NCI-H1436 (cell line): ENCODE results near the gene CFB.
A peak's percentile ranks its signal among the peaks of the same experiment; 100 is the strongest.

Experiments used
- DNase-seq: peaks from one replicate; lab custom pipeline; 2025; lab: John Stamatoyannopoulos, UW

Gene CFB

DNA sequence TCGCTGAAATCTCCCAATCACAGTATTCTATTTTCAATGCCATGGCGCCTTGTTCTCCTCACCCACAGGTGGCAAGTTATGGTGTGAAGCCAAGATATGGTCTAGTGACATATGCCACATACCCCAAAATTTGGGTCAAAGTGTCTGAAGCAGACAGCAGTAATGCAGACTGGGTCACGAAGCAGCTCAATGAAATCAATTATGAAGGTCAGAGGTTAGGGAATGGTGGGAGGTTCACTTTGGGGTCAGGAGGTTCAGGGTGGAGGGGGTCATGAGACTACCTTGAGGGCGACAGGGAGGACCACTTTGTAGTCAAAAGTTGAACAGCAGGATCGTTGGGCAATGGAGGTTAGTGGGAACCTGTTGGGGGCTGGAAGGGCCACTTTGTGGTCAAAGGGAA is 2.4 kb downstream of the CFB start:
- no peak for DNase-seq

DNA sequence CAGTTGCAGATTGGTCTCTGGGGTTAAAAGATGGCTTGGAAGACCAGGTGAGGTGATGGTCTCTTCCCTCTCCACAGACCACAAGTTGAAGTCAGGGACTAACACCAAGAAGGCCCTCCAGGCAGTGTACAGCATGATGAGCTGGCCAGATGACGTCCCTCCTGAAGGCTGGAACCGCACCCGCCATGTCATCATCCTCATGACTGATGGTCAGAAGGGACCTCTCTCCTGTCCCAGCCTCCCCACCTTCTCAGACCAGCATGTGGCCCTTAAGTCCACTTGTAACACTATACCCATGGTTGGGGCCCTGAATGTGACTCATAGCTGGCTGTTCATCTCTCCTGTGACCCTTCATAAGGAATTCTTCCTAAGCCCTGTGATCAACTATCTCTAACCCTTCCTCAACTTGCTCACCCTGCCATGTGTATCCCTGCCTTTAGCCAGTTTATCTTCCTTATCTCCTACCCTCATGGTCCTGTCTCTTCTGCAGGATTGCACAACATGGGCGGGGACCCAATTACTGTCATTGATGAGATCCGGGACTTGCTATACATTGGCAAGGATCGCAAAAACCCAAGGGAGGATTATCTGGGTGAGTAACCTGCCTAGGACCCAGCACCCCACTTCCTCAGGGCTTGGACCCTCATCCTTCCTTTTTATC is 3.0 kb downstream of the CFB start:
- no peak for DNase-seq

DNA sequence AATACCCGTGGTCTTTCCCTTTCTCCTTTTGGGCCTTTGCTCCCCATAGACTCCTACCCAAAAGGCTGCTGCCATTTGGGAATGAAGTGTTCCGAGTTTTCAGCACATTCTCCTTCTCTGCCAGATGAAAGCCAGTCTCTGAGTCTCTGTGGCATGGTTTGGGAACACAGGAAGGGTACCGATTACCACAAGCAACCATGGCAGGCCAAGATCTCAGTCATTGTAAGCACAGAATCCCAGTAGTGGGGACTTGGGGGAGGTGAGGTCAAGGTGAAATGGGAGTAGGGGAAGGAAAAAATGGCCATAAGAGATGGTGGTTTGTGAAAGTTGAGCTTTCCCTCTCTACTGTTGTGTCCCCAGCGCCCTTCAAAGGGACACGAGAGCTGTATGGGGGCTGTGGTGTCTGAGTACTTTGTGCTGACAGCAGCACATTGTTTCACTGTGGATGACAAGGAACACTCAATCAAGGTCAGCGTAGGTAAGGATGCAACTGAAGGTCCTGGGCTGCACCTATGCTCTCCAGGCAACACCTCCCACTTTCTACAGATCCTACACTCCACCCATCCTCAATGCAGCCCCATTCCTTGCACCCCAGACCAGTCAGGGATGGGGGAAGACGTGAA is 4.1 kb downstream of the CFB start:
- DNase-seq = no peak

DNA sequence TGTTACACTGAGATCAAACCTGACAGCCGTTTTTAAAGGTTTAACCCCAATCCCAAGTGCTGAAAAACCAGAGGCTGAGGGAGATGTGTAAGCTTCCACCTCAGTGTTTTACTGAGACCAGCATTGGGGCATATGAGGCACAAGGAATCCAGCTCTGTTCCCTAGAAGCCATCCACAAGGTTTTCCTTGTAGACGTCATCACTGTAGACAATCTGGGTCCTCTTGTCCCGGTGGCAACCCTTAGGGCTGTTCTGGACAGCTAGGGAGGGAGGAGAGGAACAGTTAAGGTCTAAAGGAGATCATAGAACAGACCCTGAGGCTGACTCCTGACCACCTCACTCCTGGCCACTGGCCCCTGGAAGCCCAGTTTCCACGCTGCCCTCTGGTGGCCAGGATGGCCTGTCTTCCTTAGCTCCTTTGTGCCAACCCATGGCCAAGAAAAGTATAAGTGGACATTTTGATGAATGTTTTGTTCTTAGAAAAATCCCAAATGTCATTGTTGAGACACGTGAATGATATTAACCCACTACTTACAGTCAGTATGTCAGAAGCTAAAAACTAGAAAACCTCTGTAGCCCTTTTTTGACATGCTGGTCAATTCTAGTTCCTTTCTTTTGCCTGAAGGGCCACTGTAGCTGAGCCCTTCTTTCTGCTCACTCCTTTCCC is 6.4 kb downstream of the CFB start:
- DNase-seq = peak; percentile 15

DNA sequence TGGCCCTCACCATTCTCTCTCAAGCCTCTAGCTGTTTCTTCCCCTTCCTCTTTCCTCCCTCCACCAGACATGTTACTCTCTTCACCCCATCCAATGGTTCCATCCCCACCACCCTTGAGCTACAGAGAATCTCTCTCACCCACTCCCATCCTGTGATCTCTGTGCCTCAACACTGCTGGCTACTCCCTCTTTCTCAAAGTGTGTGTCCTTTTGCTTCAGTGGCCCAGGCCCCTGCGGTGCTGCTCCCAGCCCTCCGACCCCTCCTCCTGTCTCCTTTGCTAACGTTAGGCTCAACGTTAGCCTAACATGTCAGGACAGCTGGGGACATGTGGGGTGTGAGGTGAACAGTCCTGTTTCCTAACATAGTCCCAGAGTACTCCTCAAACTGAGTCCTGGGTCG is 7.0 kb downstream of the CFB start:
- DNase-seq = no peak

DNA sequence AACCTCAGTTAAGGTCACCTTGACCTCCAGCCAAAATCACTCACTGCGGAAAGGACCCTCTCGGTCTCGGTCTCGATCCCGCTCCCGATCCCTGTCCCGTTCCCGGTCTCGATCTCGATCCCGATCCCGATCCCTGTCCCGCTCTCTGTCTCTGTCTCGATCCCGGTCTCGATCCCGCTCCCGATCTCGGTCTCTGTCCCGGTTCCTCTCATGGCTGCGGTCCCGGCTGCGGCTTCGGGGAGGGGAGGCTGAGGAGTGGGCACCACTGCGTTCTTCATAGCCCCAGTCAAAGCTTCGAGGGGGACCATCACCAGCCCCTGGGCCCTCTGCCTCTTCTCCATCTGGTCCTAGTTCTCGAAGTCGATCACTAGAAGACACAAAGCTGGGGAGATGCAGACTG is 8.6 kb downstream of the CFB start:
- DNase-seq = no peak

DNA sequence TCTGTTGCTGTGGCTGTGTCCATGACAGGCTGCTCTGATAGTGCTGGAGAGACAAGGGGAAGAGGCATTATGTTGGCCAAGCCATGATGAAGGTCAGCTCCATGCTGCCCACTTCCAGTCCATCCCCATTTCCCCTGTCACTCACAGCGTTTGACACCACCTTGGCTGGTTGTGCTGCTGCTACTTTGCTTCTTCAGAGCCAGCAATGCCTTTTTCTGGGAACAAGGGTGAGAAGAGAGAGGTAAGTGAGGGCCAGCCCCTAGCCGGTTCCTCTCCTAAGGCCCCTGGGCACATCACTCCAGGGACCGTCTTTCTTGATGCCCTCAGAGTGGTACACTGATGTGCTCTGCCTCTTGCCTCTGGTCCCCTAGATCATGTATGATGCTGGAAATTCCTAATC is 10.9 kb downstream of the CFB start:
- no peak for DNase-seq

DNA sequence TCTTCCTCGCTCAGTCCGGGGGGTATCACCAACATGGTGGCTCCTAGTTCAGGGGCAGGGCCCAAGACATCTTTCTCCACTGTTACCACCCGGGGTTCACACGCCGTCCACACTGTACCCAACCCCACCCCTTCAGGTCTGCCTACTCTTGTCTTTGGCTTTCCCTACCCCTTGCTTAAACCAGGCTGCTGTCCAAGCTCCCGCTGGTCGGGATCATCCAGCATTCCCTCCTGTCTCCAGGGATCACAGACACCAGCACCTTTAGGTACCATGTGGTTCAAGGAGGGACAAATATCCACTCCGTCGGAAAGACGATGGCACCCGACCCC is 12.5 kb downstream of the CFB start:
- DNase-seq = no peak

DNA sequence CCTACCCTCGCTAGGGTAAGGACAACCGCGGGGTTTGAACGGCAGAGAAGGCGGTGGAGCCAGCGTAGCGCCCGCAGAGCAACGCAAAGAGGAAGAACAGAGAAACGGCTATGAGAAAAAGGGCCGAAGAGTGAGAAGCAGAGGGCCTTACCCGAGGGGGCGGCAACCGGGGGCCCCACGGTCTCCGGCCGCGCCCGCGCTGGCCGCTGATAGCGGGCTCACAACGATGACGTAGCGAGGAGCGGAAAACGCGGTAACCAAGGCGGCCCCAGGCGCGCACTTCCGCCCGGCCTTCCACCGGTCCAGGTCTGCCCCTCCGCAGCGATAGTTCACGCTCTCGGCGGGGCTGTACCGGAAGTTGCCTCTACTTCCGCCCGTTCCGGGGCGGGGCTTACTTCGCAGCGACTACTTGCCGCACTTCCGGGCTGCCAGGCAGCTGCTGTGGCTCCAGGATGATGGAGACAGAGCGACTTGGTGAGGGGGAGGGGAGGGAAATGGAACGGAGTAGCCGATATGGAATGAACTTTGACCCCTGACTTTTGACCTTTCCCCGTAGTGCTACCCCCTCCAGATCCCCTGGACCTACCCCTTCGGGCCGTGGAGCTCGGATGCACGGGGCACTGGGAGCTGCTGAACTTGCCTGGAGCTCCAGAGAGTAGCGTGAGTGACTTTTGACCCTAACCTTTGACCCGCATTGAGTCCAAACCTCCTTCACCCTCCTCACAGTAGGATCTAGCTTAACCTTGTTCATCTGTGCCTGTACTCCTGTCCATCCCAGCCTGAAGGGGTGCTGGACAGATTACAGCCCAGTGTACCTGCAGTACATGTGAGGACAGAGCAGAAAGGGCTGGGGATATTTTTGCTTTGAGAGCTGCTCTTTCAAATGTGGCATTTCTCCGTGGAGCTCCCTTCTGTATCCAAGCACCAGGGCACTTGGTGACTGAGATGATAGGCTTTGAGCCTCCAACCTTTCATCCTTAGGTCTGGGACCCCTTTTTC is 13.1 kb downstream of the CFB start, which contains the start of the genes NELFE and SKIC2:
Gene NELFE (minus strand): TSS at position 231 of the 999 bp plus-strand sequence. CDS start 525 bp downstream, outside the sequence.
Gene SKIC2 (plus strand): TSS at position 435 of the 999 bp plus-strand sequence. CDS start 18 bp downstream, at position 453.
- peak; percentile 97 for DNase-seq

DNA sequence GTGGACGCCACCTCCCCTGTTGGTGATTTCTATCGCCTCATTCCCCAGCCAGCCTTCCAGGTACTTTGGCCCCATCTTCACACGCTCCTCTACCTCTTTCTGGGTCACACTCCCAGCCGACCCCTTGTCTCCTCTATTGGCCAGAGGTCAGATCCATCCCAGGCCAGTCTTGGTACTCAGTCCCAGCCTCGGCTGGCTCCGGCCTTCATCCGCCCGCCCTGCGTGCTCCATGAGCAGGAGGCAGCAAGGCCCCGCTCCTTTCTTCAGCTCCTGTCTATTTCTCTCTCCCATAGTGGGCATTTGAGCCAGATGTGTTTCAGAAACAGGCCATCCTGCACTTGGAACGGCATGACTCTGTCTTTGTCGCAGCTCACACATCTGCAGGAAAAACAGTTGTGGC is 15.7 kb downstream of the CFB start:
- DNase-seq = no peak

DNA sequence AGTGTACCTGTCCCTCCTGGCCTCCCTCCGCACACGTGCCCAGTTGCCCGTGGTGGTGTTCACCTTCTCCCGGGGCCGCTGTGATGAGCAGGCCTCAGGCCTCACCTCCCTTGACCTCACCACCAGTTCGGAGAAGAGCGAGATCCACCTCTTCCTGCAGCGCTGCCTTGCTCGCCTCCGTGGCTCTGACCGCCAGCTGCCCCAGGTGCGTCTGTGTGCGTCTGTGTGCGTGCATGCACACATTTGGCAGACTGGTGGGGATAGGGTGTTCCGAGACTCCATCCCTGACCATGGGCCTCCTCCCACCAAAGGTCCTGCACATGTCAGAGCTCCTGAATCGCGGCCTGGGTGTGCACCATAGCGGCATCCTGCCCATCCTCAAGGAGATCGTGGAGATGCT is 18.0 kb downstream of the CFB start:
- no peak for DNase-seq

DNA sequence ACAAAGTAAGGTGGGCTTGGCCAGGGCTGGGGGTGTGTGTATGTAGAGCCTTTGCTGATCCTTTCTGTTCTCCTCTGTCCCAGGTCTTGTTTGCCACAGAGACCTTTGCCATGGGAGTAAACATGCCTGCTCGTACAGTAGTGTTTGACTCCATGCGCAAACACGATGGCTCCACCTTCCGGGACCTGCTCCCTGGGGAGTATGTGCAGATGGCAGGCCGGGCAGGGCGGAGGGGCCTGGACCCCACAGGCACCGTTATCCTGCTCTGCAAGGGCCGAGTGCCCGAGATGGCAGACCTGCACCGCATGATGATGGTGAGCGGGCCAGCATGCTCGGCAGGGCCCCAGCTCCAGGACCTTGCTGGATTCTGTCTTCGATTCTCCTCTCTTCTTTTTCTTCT is 19.8 kb downstream of the CFB start:
- no peak for DNase-seq

DNA sequence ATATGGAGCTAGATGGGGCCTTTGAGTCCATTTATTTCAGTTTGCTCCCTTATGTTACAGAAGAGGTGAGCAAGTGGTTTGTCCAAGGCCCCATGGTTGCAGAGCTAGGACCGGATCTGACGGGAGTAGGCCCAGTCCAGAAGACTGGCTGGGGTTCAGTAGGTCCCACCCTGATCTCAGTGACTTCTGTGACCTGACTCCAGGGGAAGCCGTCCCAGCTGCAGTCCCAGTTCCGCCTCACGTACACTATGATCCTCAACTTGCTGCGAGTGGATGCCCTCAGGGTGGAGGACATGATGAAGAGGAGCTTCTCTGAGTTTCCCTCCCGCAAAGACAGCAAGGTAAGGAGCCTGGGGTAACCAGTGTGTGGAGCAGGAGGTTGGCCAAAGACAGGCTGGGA is 20.6 kb downstream of the CFB start:
- DNase-seq = no peak

DNA sequence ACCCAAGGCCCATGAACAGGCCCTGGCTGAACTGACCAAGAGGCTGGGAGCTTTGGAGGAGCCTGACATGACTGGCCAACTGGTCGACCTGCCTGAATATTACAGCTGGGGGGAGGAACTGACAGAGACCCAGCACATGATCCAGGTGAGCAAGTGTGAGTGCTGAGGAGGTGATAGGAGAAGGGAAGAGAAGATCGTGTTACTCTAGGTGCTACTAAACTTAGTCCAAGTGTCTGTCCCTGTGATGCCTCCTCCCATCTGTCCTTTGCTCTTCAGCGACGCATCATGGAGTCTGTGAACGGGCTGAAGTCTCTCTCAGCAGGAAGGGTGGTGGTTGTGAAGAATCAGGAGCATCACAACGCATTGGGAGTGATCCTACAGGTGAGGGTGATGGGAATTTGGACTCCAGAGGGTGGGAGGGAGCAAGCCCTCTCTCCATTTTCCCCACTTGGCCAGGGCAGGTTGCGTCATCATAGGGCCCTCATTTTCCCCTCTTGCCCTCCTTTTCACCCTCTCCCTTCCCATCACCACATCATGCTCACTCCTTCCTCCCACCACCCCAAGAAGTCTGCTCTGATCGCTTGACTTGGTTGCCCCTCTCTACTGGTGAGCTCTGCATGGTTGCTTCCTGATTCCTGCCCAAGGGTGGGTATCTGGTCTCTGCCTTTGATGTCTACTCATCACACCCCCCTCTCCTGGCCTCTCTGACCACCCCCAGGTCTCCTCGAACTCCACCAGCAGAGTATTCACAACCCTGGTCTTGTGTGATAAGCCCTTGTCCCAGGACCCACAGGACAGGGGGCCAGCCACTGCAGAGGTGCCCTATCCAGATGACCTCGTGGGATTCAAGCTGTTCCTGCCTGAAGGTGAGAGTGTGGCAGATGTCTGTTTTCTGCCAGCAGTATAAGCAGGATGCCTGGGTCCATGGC is 21.4 kb downstream of the CFB start:
- DNase-seq = no peak

DNA sequence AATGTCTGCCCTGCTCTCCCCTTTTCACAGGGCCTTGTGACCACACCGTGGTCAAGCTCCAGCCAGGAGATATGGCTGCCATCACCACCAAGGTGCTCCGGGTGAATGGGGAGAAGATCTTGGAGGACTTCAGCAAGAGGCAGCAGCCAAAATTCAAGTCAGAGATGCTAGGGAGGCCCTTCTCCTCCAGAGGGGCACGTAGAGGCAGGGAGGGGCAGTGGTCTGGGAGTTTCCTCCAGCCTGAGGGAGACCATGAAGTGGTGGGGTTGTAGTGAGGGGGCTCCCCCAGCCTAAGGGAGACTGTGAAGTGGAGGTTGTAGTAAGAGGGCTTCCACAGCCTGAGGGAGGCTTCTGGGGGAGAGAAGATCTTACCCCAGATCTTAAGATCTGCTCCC is 22.0 kb downstream of the CFB start:
- no peak for DNase-seq

DNA sequence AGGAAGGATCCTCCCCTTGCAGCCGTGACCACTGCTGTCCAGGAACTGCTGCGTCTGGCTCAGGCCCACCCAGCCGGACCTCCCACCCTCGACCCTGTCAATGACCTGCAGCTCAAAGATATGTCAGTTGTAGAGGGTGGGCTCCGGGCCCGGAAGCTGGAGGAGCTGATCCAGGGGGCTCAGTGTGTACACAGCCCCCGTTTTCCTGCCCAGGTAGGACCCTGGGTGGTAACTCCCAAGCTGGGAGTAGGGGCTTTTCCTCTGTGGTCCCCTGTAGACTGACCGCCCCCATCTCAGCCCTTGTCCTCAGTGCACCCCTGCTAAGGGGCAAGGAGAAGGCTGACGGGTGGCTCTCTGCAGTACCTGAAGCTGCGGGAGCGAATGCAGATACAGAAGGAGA is 22.4 kb downstream of the CFB start:
- no peak for DNase-seq

DNA sequence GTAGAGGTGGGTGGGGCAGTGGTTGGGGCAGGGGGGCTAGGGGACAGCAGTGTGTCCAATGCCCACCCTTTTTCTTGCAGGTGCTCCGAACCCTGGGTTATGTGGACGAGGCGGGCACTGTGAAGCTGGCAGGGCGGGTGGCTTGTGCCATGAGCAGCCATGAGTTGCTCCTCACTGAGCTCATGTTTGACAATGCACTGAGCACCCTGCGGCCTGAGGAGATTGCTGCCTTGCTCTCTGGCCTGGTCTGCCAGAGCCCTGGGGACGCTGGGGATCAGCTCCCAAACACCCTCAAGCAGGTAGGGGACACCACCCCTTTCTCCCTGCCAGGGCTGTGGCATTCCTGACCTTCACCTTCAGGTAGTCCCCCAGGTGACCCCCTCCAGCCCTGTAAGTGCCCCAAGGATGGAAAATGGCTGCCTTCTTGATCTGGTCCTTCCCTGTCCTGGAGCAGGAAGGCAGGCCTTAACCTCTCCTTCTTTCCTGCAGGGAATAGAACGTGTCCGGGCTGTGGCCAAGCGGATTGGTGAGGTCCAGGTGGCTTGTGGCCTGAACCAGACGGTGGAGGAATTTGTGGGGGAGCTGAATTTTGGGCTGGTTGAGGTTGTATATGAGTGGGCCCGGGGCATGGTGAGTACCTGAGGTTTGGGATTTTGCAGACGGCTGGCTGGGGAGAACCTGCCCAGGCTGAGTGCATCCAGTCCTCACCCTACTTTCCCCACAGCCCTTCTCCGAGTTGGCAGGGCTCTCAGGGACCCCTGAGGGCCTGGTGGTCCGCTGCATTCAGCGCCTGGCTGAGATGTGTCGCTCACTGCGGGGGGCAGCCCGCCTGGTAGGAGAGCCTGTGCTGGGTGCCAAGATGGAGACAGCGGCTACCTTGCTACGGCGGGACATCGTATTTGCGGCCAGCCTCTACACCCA is 23.2 kb downstream of the CFB start:
- no peak for DNase-seq

DNA sequence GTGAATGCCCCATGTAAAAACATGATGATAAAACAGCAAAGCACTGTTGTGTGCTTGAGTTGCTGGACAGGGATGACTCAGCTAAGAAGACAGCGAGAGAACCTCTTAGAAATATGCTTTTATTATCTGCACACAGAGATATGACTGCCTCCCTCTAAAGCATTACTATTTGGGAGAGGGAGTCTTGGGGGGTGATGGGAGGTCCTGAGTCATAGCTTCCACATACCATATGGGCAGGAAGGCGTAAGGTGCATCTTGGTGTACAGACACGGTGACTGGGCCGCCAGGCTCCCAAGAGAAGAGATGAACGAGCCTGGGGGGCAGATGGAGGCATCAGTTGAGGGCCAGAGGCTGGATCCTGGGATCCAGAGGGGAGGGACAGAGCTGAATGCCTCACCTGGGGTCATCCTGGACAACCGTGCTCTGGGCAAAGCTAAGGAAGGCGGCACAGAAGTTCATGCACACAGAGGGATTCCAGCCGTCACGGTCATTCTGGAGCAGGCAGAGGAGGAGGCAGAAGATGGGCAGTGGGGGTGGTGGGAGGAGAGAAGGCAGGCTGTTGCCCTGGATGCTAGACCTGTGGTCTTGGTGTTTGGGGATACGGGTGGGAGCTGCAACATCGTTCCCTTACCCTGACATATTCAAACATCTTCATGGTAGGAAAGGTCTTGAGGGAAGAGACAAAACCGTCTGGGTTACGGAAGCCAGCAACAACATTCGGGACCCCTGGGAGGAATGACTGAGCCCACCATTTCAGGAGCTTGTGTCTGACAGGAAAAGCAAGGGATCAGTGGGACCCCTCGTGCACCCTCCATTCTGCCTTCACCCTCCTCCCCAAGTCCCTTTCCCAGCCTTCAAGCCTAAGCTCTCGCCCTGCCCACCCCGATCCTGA is 24.1 kb downstream of the CFB start:
- DNase-seq = no peak
